Measurements from ENCODE around the gene PLOD1.

DNA sequence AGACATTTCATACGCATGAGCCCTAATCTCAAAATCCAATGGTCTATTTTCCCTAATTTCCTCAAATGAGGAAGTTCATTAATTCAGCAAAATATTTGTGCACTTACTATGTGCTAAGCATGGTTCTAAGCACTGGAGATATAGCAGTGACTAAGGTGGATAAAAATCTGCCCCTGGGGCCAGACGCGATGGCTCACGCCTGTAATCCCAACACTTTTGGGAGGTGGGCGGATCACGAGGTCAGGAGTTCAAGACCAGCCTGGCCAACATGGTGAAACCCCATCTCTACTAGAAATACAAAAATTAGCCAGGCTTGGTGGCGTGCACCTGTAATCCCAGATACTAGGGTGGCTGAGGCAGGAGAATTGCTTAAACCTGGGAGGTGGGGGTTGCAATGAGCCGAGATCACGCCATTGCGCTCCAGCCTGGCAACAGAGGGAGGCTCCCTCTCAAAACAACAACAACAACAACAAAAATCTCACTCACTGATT is 80.5 kb downstream of the PLOD1 start:
- TF ChIP-seq POLR2A (IDR thresholded peaks at IDR 0.05; ENCODE audit: extremely low read depth, insufficient read length): no peak
- TF ChIP-seq, protein P1, sequence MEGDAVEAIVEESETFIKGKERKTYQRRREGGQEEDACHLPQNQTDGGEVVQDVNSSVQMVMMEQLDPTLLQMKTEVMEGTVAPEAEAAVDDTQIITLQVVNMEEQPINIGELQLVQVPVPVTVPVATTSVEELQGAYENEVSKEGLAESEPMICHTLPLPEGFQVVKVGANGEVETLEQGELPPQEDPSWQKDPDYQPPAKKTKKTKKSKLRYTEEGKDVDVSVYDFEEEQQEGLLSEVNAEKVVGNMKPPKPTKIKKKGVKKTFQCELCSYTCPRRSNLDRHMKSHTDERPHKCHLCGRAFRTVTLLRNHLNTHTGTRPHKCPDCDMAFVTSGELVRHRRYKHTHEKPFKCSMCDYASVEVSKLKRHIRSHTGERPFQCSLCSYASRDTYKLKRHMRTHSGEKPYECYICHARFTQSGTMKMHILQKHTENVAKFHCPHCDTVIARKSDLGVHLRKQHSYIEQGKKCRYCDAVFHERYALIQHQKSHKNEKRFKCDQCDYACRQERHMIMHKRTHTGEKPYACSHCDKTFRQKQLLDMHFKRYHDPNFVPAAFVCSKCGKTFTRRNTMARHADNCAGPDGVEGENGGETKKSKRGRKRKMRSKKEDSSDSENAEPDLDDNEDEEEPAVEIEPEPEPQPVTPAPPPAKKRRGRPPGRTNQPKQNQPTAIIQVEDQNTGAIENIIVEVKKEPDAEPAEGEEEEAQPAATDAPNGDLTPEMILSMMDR (IDR thresholded peaks at IDR 0.05; ENCODE audit: low read depth, low read length): no peak
